Fibroblast of lung (primary cell): ENCODE measurements around the gene IGSF9. TPM values are rescaled to one million over a fixed set of nuclear protein-coding genes. Genes with fewer than 3 reads are reported as not detected.

Experiments
- DNase-seq, 2 donors: peaks; one replicate each; pipeline versions ENCODE4 v3.0.0 to v3.0.0-alpha.2; 2010; ENCODE audit warnings: low read depth in 2 of 2
- H2AFZ ChIP-seq: 2 replicates; pipeline ENCODE4 v1.5.1; 2012; ENCODE audit warnings: low read length, control low read depth, inconsistent platforms
- H3K27ac ChIP-seq: 2 replicates; pipeline ENCODE4 v1.5.1; 2011; ENCODE audit warnings: low read length, control low read depth; ENCODE audit not compliant: insufficient read depth
- H3K27me3 ChIP-seq: 2 replicates; pipeline ENCODE4 v1.5.1; 2011; ENCODE audit warnings: mild to moderate bottlenecking, low read length; ENCODE audit not compliant: control insufficient read depth, insufficient read depth
- H3K36me3 ChIP-seq: 2 replicates; pipeline ENCODE4 v1.5.1; 2011; ENCODE audit warnings: low read length; ENCODE audit not compliant: control insufficient read depth, insufficient read depth
- H3K4me1 ChIP-seq: 2 replicates; pipeline ENCODE4 v1.5.1; 2011; ENCODE audit warnings: low read length; ENCODE audit not compliant: control insufficient read depth, insufficient read depth; ENCODE audit errors: extremely low read depth
- H3K4me2 ChIP-seq: 2 replicates; pipeline ENCODE4 v1.5.1; 2011; ENCODE audit warnings: low read length, control low read depth; ENCODE audit not compliant: insufficient read depth; ENCODE audit errors: extremely low read depth
- H3K4me3 ChIP-seq, 4 experiments: fragments of 200-600 bp in 1 of 4; sonication (generic) in 1 of 4; replicated peaks in 1 of 4; 2 replicates each; pipeline ENCODE4 v1.5.1; 2011 to 2016; ENCODE audit warnings: low read length in 4 of 4, low read depth in 3 of 4, mild to moderate bottlenecking in 3 of 4, control low read depth in 2 of 4, inconsistent platforms in 1 of 4, mixed read lengths in 1 of 4; ENCODE audit not compliant: insufficient read depth in 1 of 4; ENCODE audit errors: control extremely low read depth in 1 of 4
- H3K79me2 ChIP-seq: 2 replicates; pipeline ENCODE4 v1.5.1; 2012; ENCODE audit warnings: mild to moderate bottlenecking, low read length, inconsistent platforms; ENCODE audit not compliant: control insufficient read depth, insufficient read depth
- H3K9ac ChIP-seq: 2 replicates; pipeline ENCODE4 v1.5.1; 2011; ENCODE audit warnings: mild to moderate bottlenecking, low read length, control low read depth; ENCODE audit not compliant: insufficient read depth
- H3K9me3 ChIP-seq: 2 replicates; pipeline ENCODE4 v1.5.1; 2012; ENCODE audit warnings: low read depth, low read length; ENCODE audit not compliant: control insufficient read depth, insufficient read depth
- H4K20me1 ChIP-seq: 2 replicates; pipeline ENCODE4 v1.5.1; 2011; ENCODE audit warnings: low read length; ENCODE audit not compliant: control insufficient read depth, insufficient read depth; ENCODE audit errors: extremely low read depth
- EZH2 ChIP-seq: IDR thresholded peaks from 2 replicates; pipeline ENCODE4 v1.5.1; 2012; ENCODE audit warnings: low read length, control low read depth, mild to moderate bottlenecking; ENCODE audit errors: missing control alignments
- polyA plus RNA-seq, 2 donors: library from polyadenylated mRNA; depleted of rRNA in 1 of 2; stranded (reverse) in 1 of 2; unstranded in 1 of 2; fragments of >200 nt; gene quantifications; 2 replicates each; pipeline ENCODE4 v1.2.1, GENCODE V29; 2011 to 2012; ENCODE audit warnings: missing spikeins in 1 of 2
- total RNA-seq: library from RNA; depleted of rRNA; stranded (reverse); fragments of >200 nt; gene quantifications from 2 replicates; pipeline ENCODE4 v1.2.1, GENCODE V29; 2014
- TF ChIP-seq, protein P1 (sequence below), 2 donors: IDR thresholded peaks in 1 of 2; conservative IDR thresholded peaks in 1 of 2; 1 replicate in 1 of 2; 2 replicates in 1 of 2; pipeline ENCODE4 v1.5.1; 2011 to 2012; ENCODE audit warnings: low read length in 2 of 2, control low read depth in 1 of 2, inconsistent platforms in 1 of 2, low read depth in 1 of 2, mild to moderate bottlenecking in 1 of 2

IGSF9 gene
- total and polyA plus RNA-seq, 2 donors (not counting 1 experiment from before 2014, with no cell fraction given) = under 0.01 TPM; not detected in 1

DNA sequence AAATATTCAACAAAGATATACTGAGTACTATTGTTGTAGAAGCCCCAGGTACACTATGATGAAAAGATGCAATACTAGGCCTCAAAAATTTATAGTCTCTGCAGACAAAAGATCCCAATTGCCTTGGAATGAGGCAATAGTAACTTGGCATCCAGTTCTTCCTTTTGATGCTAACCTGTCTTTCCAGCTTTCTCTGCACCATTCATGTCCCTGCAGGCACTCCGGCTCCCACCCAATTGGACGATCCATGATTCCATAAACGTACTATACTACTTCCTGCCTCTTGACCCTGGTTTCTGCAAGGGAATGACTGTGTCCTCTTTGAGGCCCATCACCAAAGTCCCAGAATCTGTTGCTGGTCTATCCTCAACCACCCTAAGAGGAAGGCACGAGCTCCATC, 12.1 kb downstream of the IGSF9 start:
- no peak overlapping the region for H3K4me2 ChIP-seq
- H3K79me2 ChIP-seq = no peaks in the 10 kb centered on the region
- H3K4me1 ChIP-seq = no peaks in the 10 kb centered on the region
- H4K20me1 ChIP-seq = no peaks in the 10 kb centered on the region
- no peaks in the 10 kb centered on the region for H3K9me3 ChIP-seq
- no peak overlapping the region for H3K27ac ChIP-seq
- H3K27me3 ChIP-seq = peaks cover 11% of the 10 kb centered on the region
- no peak overlapping the region for H3K9ac ChIP-seq
- no peak for TF ChIP-seq EZH2
- TF ChIP-seq, protein P1, sequence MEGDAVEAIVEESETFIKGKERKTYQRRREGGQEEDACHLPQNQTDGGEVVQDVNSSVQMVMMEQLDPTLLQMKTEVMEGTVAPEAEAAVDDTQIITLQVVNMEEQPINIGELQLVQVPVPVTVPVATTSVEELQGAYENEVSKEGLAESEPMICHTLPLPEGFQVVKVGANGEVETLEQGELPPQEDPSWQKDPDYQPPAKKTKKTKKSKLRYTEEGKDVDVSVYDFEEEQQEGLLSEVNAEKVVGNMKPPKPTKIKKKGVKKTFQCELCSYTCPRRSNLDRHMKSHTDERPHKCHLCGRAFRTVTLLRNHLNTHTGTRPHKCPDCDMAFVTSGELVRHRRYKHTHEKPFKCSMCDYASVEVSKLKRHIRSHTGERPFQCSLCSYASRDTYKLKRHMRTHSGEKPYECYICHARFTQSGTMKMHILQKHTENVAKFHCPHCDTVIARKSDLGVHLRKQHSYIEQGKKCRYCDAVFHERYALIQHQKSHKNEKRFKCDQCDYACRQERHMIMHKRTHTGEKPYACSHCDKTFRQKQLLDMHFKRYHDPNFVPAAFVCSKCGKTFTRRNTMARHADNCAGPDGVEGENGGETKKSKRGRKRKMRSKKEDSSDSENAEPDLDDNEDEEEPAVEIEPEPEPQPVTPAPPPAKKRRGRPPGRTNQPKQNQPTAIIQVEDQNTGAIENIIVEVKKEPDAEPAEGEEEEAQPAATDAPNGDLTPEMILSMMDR (conservative IDR thresholded peaks at IDR 0.05 in 1 of 2, IDR thresholded peaks at IDR 0.05 in 1 of 2; ENCODE audit: low read depth in 1 of 2, low read length in 2 of 2) = no peak
- no peak overlapping the region for H2AFZ ChIP-seq
- no peaks in the 10 kb centered on the region for H3K36me3 ChIP-seq
- H3K4me3 ChIP-seq = no peak overlapping the region
- DNase-seq = no peak

DNA sequence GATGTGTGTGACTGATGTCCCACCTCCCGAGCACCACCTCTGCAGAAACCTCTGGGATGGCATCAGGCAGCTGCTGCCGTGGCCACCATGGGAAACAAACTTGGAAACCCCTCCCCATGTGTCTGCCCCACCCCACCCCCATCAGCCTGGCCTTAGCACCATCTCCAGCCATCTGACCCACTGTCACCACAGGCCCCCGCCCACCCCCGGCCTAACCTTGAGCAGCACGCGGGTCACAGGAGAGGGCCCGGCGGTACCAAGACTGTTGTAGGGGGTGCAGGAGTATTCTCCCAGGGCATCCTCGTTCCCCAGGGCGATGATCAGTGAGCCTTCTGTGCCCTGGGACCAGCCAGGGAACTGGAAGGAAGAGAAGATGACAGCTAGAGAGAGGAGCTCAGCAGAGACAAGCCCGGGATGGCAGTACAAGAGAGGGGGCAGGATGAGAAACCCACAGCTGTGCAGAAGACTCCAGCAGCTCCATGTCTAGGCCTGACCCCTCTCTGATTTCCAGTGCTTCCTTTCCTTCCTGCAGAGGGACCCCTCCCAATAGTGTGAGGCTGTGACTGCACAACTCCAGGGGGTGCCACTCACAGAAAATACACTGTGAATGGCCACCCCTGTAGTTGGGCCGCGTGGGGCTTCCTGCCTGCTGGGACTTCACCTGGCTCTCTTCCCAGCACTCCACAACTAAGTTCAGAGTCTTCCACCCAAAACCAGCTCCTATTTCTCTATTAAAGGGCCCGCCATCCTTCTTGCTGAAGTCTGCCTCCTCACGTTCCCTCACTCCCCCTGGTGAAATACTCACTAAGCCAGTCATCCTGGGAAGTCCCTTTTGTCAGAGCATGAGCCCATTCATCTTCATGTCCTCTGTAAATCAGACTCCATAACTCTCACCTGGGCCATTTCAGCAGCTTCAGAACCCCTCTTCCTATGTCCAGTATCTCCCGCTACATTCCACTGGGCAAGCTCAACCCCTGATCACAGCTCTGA, 12.8 kb downstream of the IGSF9 start:
- H3K27me3 ChIP-seq = peaks cover 11% of the 10 kb centered on the region
- H4K20me1 ChIP-seq = no peaks in the 10 kb centered on the region
- DNase-seq = peak in 1 of 2 donors; percentile 34
- H3K36me3 ChIP-seq = no peaks in the 10 kb centered on the region
- H3K9me3 ChIP-seq = no peaks in the 10 kb centered on the region
- H3K27ac ChIP-seq = no peak overlapping the region
- H3K4me3 ChIP-seq = no peak overlapping the region
- TF ChIP-seq EZH2 = no peak
- TF ChIP-seq, protein P1 (conservative IDR thresholded peaks at IDR 0.05 in 1 of 2, IDR thresholded peaks at IDR 0.05 in 1 of 2; ENCODE audit: low read depth in 1 of 2, low read length in 2 of 2) = no peak
- H3K9ac ChIP-seq = no peak overlapping the region
- H3K4me2 ChIP-seq = no peak overlapping the region
- no peaks in the 10 kb centered on the region for H3K79me2 ChIP-seq
- H2AFZ ChIP-seq = no peak overlapping the region
- H3K4me1 ChIP-seq = no peaks in the 10 kb centered on the region

DNA sequence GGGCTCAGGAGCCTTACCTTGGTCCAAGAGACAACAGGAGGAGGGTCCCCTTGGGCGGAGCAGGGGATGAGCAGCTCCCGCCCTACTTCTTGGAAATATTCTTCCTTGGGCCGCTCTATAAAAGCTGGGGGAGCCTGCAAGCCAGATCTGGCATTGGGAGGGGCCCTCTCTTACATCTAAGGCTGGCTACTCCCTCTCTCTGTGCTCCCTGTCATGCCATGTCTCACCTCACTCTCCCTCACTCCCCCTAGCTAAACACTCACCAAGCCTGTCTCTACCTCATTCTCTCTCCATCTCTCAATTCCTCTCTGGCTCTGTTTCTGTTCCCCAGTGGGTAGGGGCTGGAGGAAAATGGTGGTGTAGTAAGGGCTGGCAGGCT, 13.6 kb downstream of the IGSF9 start:
- no peak overlapping the region for H2AFZ ChIP-seq
- H3K9me3 ChIP-seq = no peaks in the 10 kb centered on the region
- no peak overlapping the region for H3K4me2 ChIP-seq
- peaks cover 11% of the 10 kb centered on the region for H3K27me3 ChIP-seq
- H4K20me1 ChIP-seq = no peaks in the 10 kb centered on the region
- no peaks in the 10 kb centered on the region for H3K36me3 ChIP-seq
- no peak for DNase-seq
- H3K4me3 ChIP-seq = no peak overlapping the region
- no peak overlapping the region for H3K27ac ChIP-seq
- no peak overlapping the region for H3K9ac ChIP-seq
- no peak for TF ChIP-seq EZH2
- TF ChIP-seq, protein P1 (conservative IDR thresholded peaks at IDR 0.05 in 1 of 2, IDR thresholded peaks at IDR 0.05 in 1 of 2; ENCODE audit: low read depth in 1 of 2, low read length in 2 of 2) = no peak
- no peaks in the 10 kb centered on the region for H3K4me1 ChIP-seq
- no peaks in the 10 kb centered on the region for H3K79me2 ChIP-seq
